Measurements from ENCODE around the gene C6orf118. TPM values are rescaled to one million over a fixed set of nuclear protein-coding genes. Genes with fewer than 3 reads are reported as not detected.

The C6orf118 gene
- total and polyA plus RNA-seq, 2 donors (not counting 3 experiments of a cell fraction or from before 2014, with no cell fraction given): not detected

DNA sequence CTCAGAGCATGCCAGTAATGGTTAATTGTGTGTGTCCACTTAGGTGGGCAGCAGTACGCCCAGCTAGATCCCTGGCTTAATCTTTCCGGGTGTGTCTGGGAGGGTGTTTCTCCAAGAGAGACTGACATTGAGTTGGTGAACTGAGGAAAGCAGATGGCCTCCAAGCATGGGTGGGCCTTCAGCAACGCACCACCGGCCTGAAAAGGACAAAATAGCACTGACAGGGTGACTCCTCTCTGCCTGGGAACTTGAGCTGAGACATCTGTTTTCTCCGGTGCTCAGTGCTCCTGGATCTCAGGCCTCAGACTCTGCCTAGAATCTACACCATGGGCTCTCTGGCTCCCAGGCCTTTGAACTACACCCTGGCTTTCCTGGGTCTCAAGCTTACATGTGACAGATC is 43.2 kb downstream of the C6orf118 start:
- Histone ChIP-seq H2AFZ (ENCODE audit: low read depth, low read length) (no peak overlapping the region), H3K4me2 (ENCODE audit: insufficient read depth, low read length) (no peak overlapping the region), H3K4me3 (replicated peaks in 1 of 3; ENCODE audit: insufficient read depth in 1 of 3, low read depth in 1 of 3, low read length in 3 of 3) (no peak overlapping the region), H3K9me1 (replicated peaks; ENCODE audit: control insufficient read depth, extremely low read depth, insufficient read depth, low read length) (no peaks in the 10 kb centered on the region), H3K27me3 (ENCODE audit: control insufficient read depth in 2 of 2, insufficient read depth in 2 of 2, low read length in 2 of 2) (no peaks in the 10 kb centered on the region), H3K9me3 (replicated peaks; ENCODE audit: control insufficient read depth, insufficient read depth, low read length) (peaks cover 1% of the 10 kb centered on the region), H4K20me1 (replicated peaks; ENCODE audit: control insufficient read depth, extremely low read depth, insufficient read depth, low read length) (no peaks in the 10 kb centered on the region), H3K27ac (ENCODE audit: insufficient read depth, low read depth, low read length) (no peak overlapping the region), H3K9ac (replicated peaks; ENCODE audit: extremely low read depth, insufficient read depth, low read length) (no peak overlapping the region), H3K36me3 (ENCODE audit: control insufficient read depth in 2 of 2, extremely low read depth in 1 of 2, insufficient read depth in 2 of 2, low read length in 2 of 2) (no peaks in the 10 kb centered on the region), H3K4me1 (ENCODE audit: control insufficient read depth, extremely low read depth, insufficient read depth, low read length) (no peaks in the 10 kb centered on the region), H3K79me2 (ENCODE audit: control insufficient read depth, insufficient read depth, low read length) (no peaks in the 10 kb centered on the region)
- POLR2A ChIA-PET: no interaction called here
- intact Hi-C loops (cut with micrococcal nuclease) (no loop called here), dilution Hi-C loops (cut with MboI; ENCODE audit: extremely low pct_ligation_motif_present, low sequenced_read_pairs) (no loop called here)
- BruUV-seq (replicated peaks): no TSS peak
- DNase-seq (ENCODE audit: low read depth, low spot score) (no peak), FAIRE-seq (no peak)
- CTCF ChIA-PET: no interaction called here
- TF ChIP-seq POLR2A (IDR thresholded peaks at IDR 0.05; ENCODE audit: low read depth, low read length) (no peak), MYC (IDR thresholded peaks at IDR 0.05; ENCODE audit: low read depth, low read length) (no peak), GATA2 (IDR thresholded peaks at IDR 0.05; ENCODE audit: insufficient read depth, insufficient read length, low read depth, low read length) (no peak), FOS (IDR thresholded peaks at IDR 0.05; ENCODE audit: borderline replicate concordance, insufficient read depth, low read length) (no peak), POLR2AphosphoS5 (IDR thresholded peaks at IDR 0.05; ENCODE audit: insufficient read depth, low read depth, low read length) (no peak), EZH2 (IDR thresholded peaks at IDR 0.05; ENCODE audit: borderline replicate concordance, low read depth, low read length, severe bottlenecking) (no peak), JUN (IDR thresholded peaks at IDR 0.05; ENCODE audit: borderline replicate concordance, insufficient read depth, insufficient read length, low read depth) (no peak)
- TF ChIP-seq, protein P1, sequence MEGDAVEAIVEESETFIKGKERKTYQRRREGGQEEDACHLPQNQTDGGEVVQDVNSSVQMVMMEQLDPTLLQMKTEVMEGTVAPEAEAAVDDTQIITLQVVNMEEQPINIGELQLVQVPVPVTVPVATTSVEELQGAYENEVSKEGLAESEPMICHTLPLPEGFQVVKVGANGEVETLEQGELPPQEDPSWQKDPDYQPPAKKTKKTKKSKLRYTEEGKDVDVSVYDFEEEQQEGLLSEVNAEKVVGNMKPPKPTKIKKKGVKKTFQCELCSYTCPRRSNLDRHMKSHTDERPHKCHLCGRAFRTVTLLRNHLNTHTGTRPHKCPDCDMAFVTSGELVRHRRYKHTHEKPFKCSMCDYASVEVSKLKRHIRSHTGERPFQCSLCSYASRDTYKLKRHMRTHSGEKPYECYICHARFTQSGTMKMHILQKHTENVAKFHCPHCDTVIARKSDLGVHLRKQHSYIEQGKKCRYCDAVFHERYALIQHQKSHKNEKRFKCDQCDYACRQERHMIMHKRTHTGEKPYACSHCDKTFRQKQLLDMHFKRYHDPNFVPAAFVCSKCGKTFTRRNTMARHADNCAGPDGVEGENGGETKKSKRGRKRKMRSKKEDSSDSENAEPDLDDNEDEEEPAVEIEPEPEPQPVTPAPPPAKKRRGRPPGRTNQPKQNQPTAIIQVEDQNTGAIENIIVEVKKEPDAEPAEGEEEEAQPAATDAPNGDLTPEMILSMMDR (IDR thresholded peaks at IDR 0.05; ENCODE audit: extremely low read depth in 1 of 2, insufficient read depth in 1 of 2, low read depth in 1 of 2, low read length in 2 of 2): no peak
- TF ChIP-seq, protein P2, sequence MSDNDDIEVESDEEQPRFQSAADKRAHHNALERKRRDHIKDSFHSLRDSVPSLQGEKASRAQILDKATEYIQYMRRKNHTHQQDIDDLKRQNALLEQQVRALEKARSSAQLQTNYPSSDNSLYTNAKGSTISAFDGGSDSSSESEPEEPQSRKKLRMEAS (IDR thresholded peaks at IDR 0.05; ENCODE audit: insufficient read depth, insufficient read length): no peak

Measured in endothelial cell of umbilical vein (primary cell).